Fibroblast of skin of right quadriceps (primary cell): ENCODE results near the gene KATNB1.

Experiments used
- DNase-seq: peaks from one replicate; pipeline ENCODE4 v3.0.0-alpha.2; 2013

Gene KATNB1

DNA sequence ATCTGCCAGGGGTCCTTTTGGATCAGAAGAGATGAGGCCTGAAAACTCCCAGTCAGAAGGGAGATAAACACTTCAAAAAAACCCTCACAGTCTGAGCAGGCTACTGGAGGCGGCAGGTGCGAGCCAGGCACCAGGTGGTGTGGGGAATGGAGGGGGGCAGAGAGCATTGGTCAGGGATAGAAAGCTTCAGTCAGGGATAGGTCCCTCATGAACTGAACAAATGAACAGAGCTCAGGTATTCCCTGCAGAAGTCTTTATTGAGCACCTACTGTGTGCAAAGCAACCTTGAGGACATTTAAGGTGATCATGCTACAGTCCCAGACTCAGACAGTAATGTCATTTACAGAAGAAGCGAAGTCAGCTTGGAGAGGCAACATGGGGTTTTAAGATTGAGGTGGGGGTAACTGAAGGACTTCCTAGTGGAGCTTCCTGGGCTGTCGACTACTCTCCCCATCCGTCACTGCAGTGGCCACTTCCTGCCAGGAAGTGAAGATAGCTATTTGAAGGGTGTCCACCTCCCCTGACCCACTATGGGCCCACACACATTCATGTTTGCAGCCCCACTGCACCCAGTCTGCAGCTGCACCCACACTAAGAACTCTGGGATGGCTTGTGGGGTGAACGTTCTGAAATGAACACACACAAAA, 63.5 kb downstream of the KATNB1 start:
- no peak for DNase-seq

DNA sequence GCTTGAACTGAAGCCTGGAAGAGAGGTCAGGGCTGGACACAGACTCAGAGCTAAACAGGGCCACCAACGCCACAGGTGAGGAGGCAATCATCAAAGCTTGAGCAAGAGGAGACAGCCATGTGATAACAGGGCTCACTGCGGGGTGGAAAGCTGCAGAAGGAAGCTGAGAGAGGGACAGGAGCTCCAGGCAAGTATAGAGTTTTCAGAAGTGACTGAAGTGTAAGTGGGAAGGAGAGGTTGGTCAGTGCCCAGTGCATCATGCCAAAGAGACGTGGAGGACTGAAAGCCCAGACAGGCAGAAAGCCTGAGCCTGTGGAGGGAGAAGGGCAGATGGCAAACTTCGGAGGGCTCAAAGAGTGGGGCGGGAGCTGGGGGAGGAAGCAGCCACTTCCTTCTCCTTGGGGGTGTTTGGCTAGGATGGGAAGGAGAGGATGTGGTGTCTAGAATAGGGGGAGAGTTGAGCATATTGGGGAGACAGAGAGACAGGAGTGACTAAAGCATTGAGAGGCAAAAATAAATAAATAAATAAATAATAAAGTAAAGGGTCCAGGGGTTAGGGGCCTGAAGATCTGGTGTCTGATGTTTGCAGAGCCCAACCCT, 64.1 kb downstream of the KATNB1 start:
- no peak for DNase-seq

DNA sequence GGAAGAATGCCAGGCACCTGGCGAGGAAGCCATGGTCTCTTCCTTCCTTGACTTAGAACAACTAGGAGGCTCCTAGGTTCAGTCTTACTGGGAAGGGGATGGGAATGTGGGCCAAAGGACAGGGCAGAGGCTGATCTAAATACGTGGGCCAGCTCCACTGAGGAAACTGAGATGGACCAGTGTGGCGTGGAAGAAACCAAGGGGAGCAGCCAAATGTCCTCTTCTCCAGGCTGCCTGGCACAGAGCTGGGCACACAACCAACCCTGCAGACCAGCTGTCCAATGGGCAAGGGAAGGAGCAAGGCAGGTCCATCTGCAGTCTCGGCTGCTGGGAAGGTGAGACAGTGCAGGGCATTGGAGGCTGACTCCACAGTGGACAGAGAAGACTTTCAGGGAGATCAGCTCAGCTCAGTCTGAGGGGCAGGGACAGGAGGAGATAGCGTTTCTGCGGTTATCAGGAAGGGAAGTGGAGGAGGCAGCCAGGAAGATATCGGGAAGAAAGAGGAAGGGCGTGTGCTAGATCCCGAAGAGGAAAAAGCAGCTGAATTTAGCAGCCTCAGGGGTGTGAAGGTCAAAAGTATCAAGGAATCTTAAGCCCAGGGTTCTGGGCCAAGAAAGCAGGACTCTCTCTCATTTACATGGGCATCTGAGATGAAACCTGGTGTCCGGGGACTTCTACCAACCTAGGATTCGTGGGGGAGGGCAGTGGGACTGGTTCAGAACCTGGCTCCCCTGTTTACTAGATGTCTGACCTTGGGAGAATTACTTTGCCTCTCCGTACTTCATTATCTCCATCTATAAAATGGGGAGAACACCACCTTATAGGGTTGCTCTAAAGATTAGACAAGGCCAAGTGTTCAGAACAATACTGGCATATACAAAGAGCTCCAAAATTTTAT, 64.9 kb downstream of the KATNB1 start:
- DNase-seq = no peak

DNA sequence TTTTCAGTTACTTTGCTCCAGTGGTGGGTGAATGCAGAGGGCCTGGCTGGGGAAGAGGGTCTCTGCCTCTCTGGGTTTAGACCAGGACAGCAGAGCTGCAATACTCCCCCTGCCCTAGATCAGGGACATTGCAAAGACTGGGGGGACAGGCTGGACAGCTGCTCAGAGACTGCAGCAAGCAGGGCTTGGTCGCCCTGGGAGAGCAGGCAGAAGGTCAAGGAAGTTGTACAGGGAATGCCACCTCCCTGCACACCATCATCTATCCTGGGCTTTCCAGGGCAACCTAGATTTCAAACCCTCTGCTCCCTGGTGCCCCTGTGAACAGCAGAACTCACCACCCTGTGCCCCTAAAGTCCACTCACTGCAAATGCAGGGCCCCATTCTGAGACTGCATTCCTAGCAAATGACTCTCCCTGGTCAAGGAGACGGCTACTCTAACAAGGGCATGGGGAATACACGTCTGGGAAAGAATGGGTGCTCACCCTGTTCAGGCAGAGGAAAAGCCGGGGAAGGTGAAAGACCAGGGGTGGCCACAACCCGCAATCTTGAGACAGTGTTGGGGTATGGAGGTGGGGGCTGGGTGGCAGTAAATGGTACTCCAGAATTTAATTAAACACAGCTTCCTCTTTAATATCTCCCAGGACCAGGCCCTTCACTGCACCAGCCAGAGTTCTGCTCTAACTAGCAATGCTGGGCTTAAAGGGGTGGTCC, 65.7 kb downstream of the KATNB1 start:
- DNase-seq = peak; percentile 50

DNA sequence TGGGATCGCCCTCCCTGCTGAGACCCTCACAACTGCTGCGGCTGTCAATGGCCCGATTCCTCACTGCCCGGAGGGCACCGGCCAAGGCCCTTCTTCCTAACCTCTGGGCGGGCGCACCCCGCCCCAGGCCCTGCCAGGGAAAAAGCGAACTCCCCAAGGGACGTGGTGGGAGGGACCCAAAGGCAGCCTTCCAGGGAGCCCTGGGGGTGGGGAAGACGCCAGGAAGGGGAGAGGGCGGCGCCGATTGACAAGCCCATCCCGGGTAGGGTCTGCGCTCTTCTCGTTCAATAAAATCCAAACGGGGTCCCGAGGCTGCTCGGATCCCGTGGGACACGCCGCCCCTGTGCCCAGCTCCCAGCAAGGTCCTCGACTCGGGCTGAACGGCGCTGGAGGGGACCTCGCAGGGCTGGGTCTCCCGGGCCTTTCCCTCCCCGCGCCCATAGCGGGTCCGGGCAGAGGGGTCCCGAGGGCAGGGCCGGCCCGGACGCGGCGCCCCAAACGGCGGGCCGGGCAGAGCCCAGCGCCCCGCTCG, 66.3 kb downstream of the KATNB1 start:
- peak; percentile 28 for DNase-seq

DNA sequence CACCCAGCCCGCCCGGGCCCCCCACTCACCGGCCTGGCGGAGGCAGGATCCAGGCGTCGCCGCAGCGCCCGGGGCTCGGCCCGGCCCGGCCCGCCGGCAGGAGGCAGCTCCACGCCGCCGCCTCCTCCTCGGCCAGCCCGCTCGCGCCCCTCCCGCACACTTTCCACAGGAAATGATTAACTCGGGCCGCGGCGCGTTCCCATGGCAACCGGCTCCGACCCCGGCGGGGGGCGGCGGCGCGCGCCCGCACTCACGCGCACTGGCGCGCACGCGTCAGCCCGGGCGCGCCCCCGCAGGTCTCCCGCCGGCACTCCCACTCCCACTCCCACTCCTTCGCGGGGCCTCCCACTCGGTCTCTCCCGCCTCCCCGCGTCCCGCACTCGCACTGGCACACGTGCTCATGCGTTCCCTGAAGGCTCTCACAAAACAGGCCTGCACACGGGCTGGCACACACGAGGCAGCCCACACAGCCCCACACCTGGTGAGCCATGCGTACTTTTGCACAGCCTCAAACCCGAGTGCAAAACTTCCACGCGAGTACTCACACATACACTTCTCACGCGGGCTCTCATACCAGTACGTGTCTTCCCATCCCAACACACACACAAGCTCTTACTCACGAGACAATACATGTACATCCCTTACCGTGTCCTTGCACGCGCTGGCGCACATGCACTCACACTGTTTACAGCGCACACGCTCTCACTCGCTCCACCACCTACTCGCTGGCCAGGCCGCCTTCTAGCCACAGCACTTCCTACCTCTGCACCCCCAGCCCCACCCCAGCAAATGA, 67.0 kb downstream of the KATNB1 start, which contains the start of gene KIFC3:
Gene KIFC3, minus strand, starts transcription at position 151 of the 793 bp plus-strand sequence. CDS start 4,248 bp downstream, outside the sequence.
- DNase-seq = peak; percentile 77

DNA sequence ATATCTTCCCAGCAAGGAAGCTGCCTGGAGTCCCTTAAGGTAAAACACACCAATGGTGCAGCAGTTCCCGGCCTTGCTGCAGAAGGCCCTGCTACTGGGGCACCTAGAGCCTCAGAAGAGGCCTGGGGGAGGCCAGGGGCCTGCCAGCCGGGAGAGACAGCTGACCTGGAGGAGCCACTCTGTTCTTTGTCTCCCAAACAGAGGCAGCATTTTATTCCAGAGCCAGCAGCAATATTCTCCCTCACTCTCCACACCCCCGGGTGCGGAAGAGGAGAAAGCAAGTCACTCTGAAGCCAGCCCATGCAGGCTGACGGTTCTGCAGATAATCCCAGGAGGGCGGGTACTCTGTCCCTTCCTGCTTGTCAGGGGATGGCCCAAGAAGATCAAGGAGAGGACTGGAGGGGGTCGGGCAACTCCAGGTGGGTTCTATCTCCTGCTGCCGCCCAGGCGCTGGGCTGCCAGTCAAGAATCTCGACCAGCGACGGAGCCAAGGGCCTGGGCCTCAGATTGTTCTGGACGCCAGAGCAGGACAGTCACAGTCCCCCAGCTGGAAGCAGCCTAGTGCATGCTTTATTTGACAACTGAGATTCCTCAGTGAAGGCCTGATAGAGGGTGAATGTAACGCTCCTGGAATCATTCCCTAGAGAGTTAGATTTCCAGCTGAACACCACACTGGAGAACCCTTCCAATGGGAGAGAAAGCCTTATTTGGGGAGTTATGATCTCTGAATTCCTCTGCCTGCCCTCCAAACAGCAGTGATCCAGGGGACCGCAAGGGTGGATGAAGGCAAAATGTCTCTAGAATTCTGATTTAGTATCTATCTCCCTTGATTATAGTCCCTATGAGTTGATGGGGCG, 67.8 kb downstream of the KATNB1 start:
- DNase-seq = no peak

DNA sequence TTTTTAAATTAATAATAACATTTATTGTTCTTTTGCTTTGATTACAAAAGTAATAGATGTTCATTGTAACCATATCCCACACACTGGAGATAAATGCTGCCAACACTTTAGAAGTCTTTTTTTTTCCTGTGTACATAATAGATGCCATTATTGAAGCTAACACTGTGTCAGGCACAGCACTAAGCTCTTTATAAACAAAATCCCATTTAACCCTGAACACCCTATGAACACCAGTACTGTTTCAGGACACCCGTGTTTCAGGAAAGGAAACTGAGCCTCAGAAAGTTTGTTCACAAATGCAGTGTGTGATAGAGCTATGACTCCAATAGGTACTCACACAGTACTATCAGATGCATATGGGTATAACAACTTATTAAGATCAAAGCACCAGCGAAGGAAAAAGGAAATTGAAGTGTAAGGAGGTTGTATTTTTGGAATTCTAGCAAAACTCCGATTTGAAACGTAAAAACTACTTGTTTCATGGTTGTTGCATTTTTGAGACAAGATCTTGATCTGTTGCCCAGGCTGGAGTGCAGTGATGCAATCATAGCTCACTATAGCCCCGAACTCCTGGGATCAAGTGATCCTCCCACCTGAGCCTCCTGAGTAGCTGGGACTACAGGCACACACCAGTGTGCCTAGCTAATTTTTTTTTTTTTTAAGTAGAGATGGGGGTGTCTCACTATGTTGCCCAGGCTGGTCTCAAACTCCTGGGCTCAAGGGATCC, 68.7 kb downstream of the KATNB1 start:
- DNase-seq = no peak

DNA sequence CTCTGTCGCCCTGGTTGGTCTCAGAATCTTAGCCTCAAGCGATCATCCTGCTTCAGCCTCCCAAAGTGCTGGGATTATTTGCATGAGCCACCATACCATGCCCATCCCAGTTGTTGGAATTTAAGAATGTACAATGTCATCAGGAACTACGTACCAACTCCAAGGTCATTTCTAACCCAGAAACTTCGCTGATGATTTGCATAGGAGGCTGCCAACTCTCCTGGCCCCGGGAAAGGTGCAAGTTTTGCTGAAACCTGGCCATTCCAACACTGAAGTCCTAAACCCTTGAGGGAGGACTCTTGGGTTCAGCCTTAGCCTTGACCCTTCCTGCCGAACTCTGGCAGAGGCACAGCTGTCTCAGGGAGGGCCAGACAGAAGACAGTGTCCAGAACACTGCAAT, 69.6 kb downstream of the KATNB1 start:
- DNase-seq = no peak
